ENCODE measurements around the gene NCDN. TPM values are rescaled to one million over a fixed set of nuclear protein-coding genes. Genes with fewer than 3 reads are reported as not detected.

Gene NCDN
- total RNA-seq, 2 experiments from 2014 or later = 21.1 to 23.4 TPM

DNA sequence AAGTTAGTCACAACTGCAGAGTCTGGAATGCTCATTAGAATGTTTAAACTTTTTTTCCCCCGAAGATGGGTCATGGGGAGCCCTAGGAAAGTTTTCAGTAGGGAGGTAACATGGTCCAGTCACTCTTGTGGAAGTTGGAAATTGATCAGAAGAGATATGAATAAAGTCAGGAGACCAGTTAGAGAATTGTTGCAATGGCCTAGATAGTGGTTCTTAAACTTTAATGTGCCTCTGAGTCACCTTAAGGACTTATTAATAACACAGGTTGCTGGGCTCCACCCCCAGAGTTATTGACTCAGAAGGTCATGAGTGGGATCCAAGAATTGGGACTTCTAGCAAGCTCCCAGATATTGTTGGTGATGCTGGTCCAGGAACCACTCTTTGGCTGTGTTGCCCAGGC is 12.3 kb downstream of the NCDN start:
- H3K9me3 Mint-ChIP-seq (ENCODE audit: low read depth) = no peaks in the 10 kb centered on the region
- H3K27ac Mint-ChIP-seq = no peak overlapping the region
- ChIA-PET CTCF (interaction anchor here (1.0 to 1.5 kb wide), 4 partner anchors 8 to 158 kb away, joined by 3 to 4 read pairs (median 3); no protein-coding TSS in a partner anchor), POLR2A (no interaction called here)
- intact Hi-C loops (cut with DNase I, micrococcal nuclease) = loop anchor here (1.0 to 10.0 kb wide), 5 partner anchors 145 to 885 kb away; partner anchors contain the start of gene OSCP1 (in 1 of the 2)
- ATAC-seq = no peak
- H3K4me1 Mint-ChIP-seq = peaks cover 4% of the 10 kb centered on the region
- peaks cover 2% of the 10 kb centered on the region for H3K36me3 Mint-ChIP-seq (ENCODE audit: low read depth)
- peaks cover 7% of the 10 kb centered on the region for H3K27me3 Mint-ChIP-seq
- no peak overlapping the region for H3K4me3 Mint-ChIP-seq
- no peak for DNase-seq

DNA sequence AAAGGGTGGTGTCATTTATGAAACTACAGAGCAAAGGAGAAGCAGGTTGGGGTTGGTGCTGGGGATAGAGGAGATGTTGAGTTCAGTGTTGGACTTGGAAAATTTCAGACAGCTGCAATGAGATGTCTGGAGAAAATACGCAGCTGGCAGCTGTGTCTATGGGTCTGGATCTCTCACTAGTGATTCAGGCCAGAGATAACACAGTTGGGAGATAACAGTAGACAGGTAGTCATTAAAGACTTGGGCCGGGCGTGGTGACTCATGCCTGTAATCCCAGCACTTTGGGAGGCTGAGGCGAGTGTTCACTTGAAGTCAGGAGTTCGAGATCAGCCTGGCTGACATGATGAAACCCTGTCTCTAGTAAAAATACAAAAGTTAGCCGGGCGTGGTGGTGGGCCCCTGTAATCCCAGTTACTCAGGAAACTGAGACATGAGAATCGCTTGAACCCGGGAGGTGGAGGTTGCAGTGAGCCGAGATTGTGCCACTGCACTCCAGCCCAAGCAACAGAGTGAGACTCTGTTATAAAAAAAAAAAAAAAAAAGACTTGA is 13.1 kb downstream of the NCDN start:
- no peak for ATAC-seq
- peaks cover 2% of the 10 kb centered on the region for H3K36me3 Mint-ChIP-seq (ENCODE audit: low read depth)
- H3K27me3 Mint-ChIP-seq = peaks cover 11% of the 10 kb centered on the region
- CTCF ChIA-PET = interaction anchor here (0.6 to 1.5 kb wide), 10 partner anchors 9 to 202 kb away, joined by 3 to 7 read pairs (median 3); no protein-coding TSS in a partner anchor
- H3K4me1 Mint-ChIP-seq = peaks cover 4% of the 10 kb centered on the region
- DNase-seq = no peak
- H3K27ac Mint-ChIP-seq = no peak overlapping the region
- no peak overlapping the region for H3K4me3 Mint-ChIP-seq
- POLR2A ChIA-PET = interaction anchor here (0.7 kb wide), 1 partner anchor 42 kb away, joined by 3 read pairs; no protein-coding TSS in a partner anchor
- intact Hi-C loops (cut with DNase I, micrococcal nuclease) = loop anchor here in 1 of 2 experiments (10.0 kb wide), 1 partner anchor 884 kb away; the partner anchor contains the start of gene OSCP1
- no peaks in the 10 kb centered on the region for H3K9me3 Mint-ChIP-seq (ENCODE audit: low read depth)

DNA sequence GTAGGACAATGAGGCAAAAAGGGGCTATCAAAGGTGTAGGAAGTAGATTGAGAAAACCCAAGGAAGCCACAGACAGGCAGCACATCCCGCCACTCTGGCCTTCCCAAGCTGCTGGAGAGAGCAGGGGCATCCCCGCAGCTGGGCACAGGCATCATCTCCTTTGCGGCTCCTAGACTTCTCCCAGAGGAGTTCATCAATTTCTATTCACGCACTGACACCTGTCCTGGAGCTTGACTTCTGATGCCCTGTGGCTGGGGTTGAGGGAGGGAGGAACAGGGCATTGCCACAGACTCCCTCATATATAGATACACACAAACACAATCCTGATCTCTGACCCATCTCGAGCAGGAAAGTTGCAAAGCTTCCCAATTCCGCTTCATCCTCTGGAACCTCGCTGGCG is 13.7 kb downstream of the NCDN start:
- Mint-ChIP-seq H3K36me3 (ENCODE audit: low read depth) (peaks cover 2% of the 10 kb centered on the region), H3K4me3 (no peak overlapping the region), H3K27ac (no peak overlapping the region), H3K27me3 (peaks cover 11% of the 10 kb centered on the region), H3K9me3 (ENCODE audit: low read depth) (no peaks in the 10 kb centered on the region), H3K4me1 (peaks cover 7% of the 10 kb centered on the region)
- intact Hi-C loops (cut with DNase I, micrococcal nuclease) = loop anchor here in 1 of 2 experiments (10.0 kb wide), 1 partner anchor 884 kb away; the partner anchor contains the start of gene OSCP1
- POLR2A ChIA-PET = interaction anchor here (0.7 kb wide), 1 partner anchor 41 kb away, joined by 3 read pairs; no protein-coding TSS in a partner anchor
- ATAC-seq = no peak
- CTCF ChIA-PET = interaction anchor here (0.6 to 2.1 kb wide), 10 partner anchors 8 to 478 kb away, joined by 3 to 13 read pairs (median 3); no protein-coding TSS in a partner anchor
- DNase-seq = no peak

DNA sequence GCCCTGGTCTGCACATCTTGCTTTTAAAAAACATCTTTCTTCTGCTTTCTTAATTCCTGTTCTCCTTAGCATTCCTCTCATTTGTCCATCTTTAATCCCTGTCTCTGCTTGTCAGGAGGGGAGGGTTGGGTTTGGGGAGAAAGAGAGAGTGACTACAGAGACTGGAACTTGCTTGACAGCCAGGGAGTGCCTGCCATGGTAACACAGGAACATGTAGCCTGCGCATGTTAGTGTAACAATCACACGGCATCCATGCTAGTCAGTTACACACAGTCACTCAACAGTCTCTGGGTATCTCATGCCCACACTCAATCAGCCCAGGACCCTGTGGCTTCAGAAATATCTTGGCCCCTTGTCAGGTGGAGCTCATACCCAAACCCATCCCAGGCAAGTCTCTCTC is 14.7 kb downstream of the NCDN start:
- ATAC-seq (no peak), DNase-seq (no peak)
- ChIA-PET CTCF (interaction anchor here (0.6 to 2.1 kb wide), 7 partner anchors 8 to 197 kb away, joined by 3 to 13 read pairs (median 3); no protein-coding TSS in a partner anchor), POLR2A (interaction anchor here (1.6 kb wide), 1 partner anchor 8 kb away, joined by 6 read pairs; no protein-coding TSS in a partner anchor)
- Mint-ChIP-seq H3K4me3 (no peak overlapping the region), H3K36me3 (ENCODE audit: low read depth) (no peaks in the 10 kb centered on the region), H3K4me1 (peaks cover 10% of the 10 kb centered on the region), H3K9me3 (ENCODE audit: low read depth) (no peaks in the 10 kb centered on the region), H3K27ac (no peak overlapping the region), H3K27me3 (peaks cover 14% of the 10 kb centered on the region)
- intact Hi-C loops (cut with DNase I, micrococcal nuclease) = loop anchor here in 1 of 2 experiments (10.0 kb wide), 1 partner anchor 883 kb away; the partner anchor contains the start of gene OSCP1

DNA sequence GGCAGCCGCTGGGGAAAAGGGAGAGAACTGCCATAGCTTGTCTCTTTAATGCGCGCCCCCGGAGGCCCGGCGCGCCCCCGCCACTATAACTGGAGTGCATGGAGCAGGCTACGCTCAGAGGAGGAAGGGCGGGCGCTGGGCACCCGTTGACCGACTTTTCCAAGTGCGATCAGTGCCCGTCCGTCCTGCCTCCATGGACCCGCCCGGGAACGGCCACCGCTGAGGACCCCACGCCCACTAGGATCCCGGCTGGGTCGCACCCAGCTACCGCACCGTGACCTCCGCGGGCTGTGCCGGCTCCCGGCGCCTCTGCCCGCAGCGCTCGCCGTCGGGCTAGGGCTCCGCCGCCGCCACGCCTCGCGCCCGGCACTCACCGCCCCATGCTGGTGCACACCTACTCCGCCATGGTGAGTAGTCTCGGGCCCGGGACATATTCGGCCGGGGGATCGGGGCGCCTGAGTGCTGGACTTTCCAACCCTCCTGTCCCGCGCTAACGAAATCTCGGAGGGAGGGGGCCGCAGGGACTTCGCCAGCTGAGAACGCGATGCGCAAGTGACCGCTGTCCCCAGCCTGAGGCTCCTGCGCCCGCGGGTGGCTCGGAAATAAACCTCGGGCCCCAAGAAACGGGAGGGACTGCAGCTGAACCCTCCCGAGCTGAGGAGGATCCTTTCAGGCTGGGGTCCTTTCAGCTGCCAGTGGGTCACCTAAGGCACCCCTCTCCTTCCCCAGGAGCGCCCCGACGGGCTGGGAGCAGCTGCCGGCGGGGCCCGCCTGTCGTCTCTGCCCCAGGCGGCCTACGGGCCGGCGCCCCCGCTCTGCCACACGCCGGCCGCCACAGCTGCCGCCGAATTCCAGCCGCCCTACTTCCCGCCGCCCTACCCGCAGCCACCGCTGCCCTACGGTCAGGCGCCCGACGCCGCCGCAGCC is 15.9 kb downstream of the NCDN start, which contains the start of gene TFAP2E:
Gene TFAP2E, plus strand, starts transcription at position 117 of the 927 bp plus-strand sequence. Its CDS starts 264 bp downstream, at position 381.
- Mint-ChIP-seq H3K4me3 (no peak within 1 kb of the TSS), H3K4me1 (peaks cover 22% of the 10 kb centered on the region), H3K9me3 (ENCODE audit: low read depth) (no peaks in the 10 kb centered on the region), H3K27me3 (peaks cover 14% of the 10 kb centered on the region), H3K27ac (no peak within 1 kb of the TSS), H3K36me3 (ENCODE audit: low read depth) (no peaks in the 10 kb centered on the region)
- ChIA-PET CTCF (interaction anchor here (0.6 to 2.1 kb wide), 8 partner anchors 9 to 372 kb away, joined by 3 to 13 read pairs (median 4); no protein-coding TSS in a partner anchor), POLR2A (interaction anchor here (1.6 kb wide), 1 partner anchor 9 kb away, joined by 6 read pairs; no protein-coding TSS in a partner anchor)
- intact Hi-C loops (cut with DNase I, micrococcal nuclease) = loop anchor here in 1 of 2 experiments (10.0 kb wide), 1 partner anchor 881 kb away; the partner anchor contains the start of gene OSCP1
- ATAC-seq = no peak
- DNase-seq = no peak

DNA sequence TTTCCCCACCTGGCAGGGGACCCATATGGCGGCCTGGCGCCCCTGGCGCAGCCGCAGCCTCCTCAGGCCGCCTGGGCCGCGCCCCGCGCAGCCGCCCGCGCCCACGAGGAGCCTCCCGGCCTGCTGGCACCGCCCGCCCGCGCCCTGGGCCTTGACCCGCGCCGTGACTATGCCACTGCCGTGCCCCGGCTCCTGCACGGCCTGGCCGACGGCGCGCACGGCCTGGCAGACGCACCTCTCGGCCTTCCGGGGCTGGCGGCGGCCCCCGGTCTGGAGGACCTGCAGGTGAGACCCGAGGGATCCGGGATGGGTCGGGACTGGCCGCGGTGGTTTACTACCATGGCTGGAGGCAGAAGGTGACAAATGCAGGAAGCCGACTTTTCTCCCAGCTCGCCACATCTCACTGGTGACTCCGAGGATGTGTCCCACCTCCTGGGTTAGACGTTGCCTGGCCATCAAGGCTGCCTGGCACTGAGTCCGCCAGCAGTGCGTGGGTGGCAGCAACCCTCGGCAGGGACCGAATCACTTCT is 16.6 kb downstream of the NCDN start:
- intact Hi-C loops (cut with DNase I, micrococcal nuclease) = loop anchor here in 1 of 2 experiments (10.0 kb wide), 1 partner anchor 881 kb away; the partner anchor contains the start of gene OSCP1
- H3K27me3 Mint-ChIP-seq = peaks cover 14% of the 10 kb centered on the region
- no peak overlapping the region for H3K27ac Mint-ChIP-seq
- H3K36me3 Mint-ChIP-seq (ENCODE audit: low read depth) = no peaks in the 10 kb centered on the region
- peaks cover 20% of the 10 kb centered on the region for H3K4me1 Mint-ChIP-seq
- no peak for ATAC-seq
- DNase-seq = no peak
- POLR2A ChIA-PET = no interaction called here
- no peak overlapping the region for H3K4me3 Mint-ChIP-seq
- H3K9me3 Mint-ChIP-seq (ENCODE audit: low read depth) = no peaks in the 10 kb centered on the region
- CTCF ChIA-PET = interaction anchor here (1.6 kb wide), 1 partner anchor 152 kb away, joined by 4 read pairs; no protein-coding TSS in a partner anchor

DNA sequence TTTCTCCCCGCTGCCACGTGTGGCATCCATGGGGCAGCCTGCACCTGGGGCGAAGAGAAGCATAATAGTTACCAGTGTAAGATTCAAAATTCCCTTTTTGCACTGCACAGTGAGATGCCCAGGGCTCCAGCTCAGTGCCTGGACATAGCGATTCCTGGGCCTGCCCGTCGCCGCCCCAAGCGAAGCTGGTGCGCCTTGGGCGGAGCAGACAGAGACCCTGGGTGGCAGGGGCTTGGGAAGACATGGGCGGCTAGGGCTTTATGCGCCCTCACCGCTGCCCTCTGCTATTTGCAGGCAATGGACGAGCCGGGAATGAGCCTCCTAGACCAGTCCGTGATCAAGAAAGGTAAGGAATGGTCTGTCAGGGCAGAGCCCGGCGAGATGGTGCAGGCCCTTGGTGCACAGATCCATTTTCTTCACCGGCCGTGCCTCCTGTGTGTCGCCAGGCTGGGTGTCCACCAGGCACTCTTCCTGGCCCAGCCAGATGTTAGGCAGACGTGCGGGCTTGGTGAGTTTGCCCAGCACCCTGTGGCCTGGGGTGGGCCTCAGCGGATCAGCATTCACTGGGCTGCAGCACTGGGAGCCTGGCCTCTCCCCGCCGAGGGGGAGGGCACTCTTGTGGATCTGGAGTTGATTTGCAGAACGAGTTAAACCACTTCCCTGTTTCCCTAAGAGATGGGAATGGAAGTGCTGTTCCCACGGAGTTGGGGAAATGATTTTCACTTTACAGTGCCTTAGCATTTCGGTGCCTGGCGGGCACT is 17.2 kb downstream of the NCDN start:
- H3K36me3 Mint-ChIP-seq (ENCODE audit: low read depth) = no peaks in the 10 kb centered on the region
- intact Hi-C loops (cut with DNase I, micrococcal nuclease) = loop anchor here in 1 of 2 experiments (10.0 kb wide), 1 partner anchor 880 kb away; the partner anchor contains the start of gene OSCP1
- H3K9me3 Mint-ChIP-seq (ENCODE audit: low read depth) = no peaks in the 10 kb centered on the region
- ATAC-seq (no peak), DNase-seq (no peak)
- peaks cover 20% of the 10 kb centered on the region for H3K4me1 Mint-ChIP-seq
- no peak overlapping the region for H3K27ac Mint-ChIP-seq
- POLR2A ChIA-PET = no interaction called here
- H3K27me3 Mint-ChIP-seq = peaks cover 14% of the 10 kb centered on the region
- CTCF ChIA-PET = interaction anchor here (1.3 kb wide), 1 partner anchor 87 kb away, joined by 3 read pairs; no protein-coding TSS in a partner anchor
- no peak overlapping the region for H3K4me3 Mint-ChIP-seq

DNA sequence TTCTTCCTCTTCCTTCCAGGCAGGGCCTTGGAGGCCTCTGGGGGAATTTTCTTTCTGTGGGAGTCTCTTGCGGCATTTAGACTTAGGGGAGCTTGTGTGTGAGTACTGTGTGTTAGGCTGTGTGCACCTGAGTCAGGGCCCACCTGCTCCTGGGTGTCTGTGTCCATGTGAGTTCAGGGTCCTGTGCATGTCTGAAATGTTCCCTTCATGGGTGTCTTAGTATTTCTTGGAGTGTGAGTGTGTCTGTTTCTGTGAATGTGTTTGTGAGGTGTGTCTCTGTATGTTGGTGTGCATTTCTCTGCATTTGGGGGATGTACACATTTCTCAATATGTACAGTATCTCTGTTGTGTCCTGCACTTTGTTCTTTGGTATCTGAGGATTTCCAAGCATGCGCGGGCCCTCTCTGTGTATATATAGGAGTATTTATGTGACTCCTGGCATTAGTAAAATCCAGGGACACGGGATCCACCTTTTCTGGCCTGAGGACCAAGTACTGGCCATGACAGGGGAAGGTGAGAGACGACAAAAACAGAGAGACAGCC is 17.9 kb downstream of the NCDN start:
- Mint-ChIP-seq H3K27ac (no peak overlapping the region), H3K4me3 (no peak overlapping the region), H3K9me3 (ENCODE audit: low read depth) (no peaks in the 10 kb centered on the region), H3K27me3 (peaks cover 14% of the 10 kb centered on the region), H3K4me1 (peaks cover 20% of the 10 kb centered on the region), H3K36me3 (ENCODE audit: low read depth) (no peaks in the 10 kb centered on the region)
- no peak for DNase-seq
- ChIA-PET CTCF (interaction anchor here (1.1 to 1.3 kb wide), 2 partner anchors 11 to 87 kb away, joined by 3 to 5 read pairs; no protein-coding TSS in a partner anchor), POLR2A (interaction anchor here (0.6 kb wide), 1 partner anchor 39 kb away, joined by 5 read pairs; no protein-coding TSS in a partner anchor)
- intact Hi-C loops (cut with DNase I, micrococcal nuclease) = loop anchor here in 1 of 2 experiments (10.0 kb wide), 1 partner anchor 879 kb away; the partner anchor contains the start of gene OSCP1
- ATAC-seq = no peak

DNA sequence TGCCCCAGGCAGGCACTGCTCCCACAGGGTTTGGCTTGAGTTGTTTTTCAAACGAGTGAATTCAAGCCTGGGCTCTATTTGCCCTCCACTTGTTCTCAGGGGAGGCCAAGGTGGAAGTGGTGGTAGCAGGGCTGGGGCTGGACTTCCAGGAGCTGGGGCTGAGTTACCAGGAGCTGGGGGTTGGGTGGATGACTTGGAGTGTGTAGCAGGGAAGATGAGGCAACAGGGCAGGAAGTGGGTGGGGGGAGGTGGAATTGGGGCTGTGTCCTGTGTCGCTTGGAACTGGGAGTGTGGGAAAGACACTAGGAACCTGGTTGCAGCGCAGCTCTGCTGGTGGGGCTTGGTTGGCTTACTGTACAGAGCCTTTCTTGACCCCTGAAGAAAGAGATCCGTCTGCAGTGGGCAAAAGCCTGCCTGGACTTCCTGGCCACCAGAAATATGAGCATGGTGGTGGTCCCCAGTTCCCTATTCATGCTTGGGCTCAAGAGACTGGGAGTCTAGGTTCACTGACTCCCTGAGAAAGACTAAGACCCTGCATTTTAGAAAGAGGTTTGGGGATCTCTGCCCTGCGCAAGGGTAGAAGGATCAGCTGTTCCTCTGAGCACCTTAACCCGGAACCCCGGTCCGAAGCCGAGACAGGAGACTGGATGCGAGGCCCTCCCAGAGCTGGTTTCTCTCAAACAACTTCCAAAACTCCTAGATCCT is 18.6 kb downstream of the NCDN start:
- no peaks in the 10 kb centered on the region for H3K36me3 Mint-ChIP-seq (ENCODE audit: low read depth)
- intact Hi-C loops (cut with DNase I, micrococcal nuclease) = loop anchor here in 1 of 2 experiments (2.0 to 10.0 kb wide), 2 partner anchors 143 to 879 kb away; partner anchors contain the start of genes C1orf216 and OSCP1
- DNase-seq (no peak), ATAC-seq (no peak)
- H3K4me1 Mint-ChIP-seq = peaks cover 20% of the 10 kb centered on the region
- no peaks in the 10 kb centered on the region for H3K9me3 Mint-ChIP-seq (ENCODE audit: low read depth)
- CTCF ChIA-PET = interaction anchor here (0.7 to 1.5 kb wide), 4 partner anchors 11 to 192 kb away, joined by 3 to 5 read pairs (median 4); no protein-coding TSS in a partner anchor
- peaks cover 14% of the 10 kb centered on the region for H3K27me3 Mint-ChIP-seq
- peak overlapping the region; percentile 15 for H3K27ac Mint-ChIP-seq
- peak overlapping the region; percentile 24 for H3K4me3 Mint-ChIP-seq
- POLR2A ChIA-PET = interaction anchor here (0.6 kb wide), 1 partner anchor 39 kb away, joined by 5 read pairs; no protein-coding TSS in a partner anchor
